Chondrocyte (in vitro differentiated cells): ENCODE measurements around the gene MAP4K1. TPM values are rescaled to one million over a fixed set of nuclear protein-coding genes. Genes with fewer than 3 reads are reported as not detected.
A peak's percentile ranks its signal among the peaks of the same experiment; 100 is the strongest.

ENCODE experiments used
- DNase-seq: peaks from one replicate; pipeline ENCODE4 v3.0.0; 2021; ENCODE audit warnings: mixed read lengths, low spot score
- H3K27ac Mint-ChIP-seq: one replicate; pipeline ENCODE4 v1.8.0; 2021; ENCODE audit warnings: mild to moderate bottlenecking, moderate library complexity, mixed read lengths; ENCODE audit not compliant: unreplicated experiment
- H3K27me3 Mint-ChIP-seq: 2 replicates; pipeline ENCODE4 v1.8.0; 2021; ENCODE audit warnings: low read depth, mixed read lengths
- H3K36me3 Mint-ChIP-seq: 2 replicates; pipeline ENCODE4 v1.8.0; 2021; ENCODE audit warnings: low read depth, mixed read lengths
- H3K4me1 Mint-ChIP-seq: 2 replicates; pipeline ENCODE4 v1.8.0; 2021; ENCODE audit warnings: low read depth, mild to moderate bottlenecking, mixed read lengths
- H3K4me3 Mint-ChIP-seq: one replicate; pipeline ENCODE4 v1.8.0; 2021; ENCODE audit warnings: mild to moderate bottlenecking, moderate library complexity, mixed read lengths; ENCODE audit not compliant: unreplicated experiment
- H3K9me3 Mint-ChIP-seq: 2 replicates; pipeline ENCODE4 v1.8.0; 2021; ENCODE audit warnings: low read depth, mixed read lengths
- total RNA-seq: library from RNA; stranded (reverse); gene quantifications from 3 replicates; pipeline ENCODE4 v1.2.1, GENCODE V29; 2021
- TF ChIP-seq, protein P1 (sequence below): fragments of 200-600 bp; sonication (generic); IDR thresholded peaks from 2 replicates; pipeline ENCODE4 v1.5.0; 2021; ENCODE audit warnings: antibody characterized with exemption, mild to moderate bottlenecking, moderate library complexity

Gene MAP4K1
- total RNA-seq, 1 donor from 2014 or later = 1.4 TPM

DNA sequence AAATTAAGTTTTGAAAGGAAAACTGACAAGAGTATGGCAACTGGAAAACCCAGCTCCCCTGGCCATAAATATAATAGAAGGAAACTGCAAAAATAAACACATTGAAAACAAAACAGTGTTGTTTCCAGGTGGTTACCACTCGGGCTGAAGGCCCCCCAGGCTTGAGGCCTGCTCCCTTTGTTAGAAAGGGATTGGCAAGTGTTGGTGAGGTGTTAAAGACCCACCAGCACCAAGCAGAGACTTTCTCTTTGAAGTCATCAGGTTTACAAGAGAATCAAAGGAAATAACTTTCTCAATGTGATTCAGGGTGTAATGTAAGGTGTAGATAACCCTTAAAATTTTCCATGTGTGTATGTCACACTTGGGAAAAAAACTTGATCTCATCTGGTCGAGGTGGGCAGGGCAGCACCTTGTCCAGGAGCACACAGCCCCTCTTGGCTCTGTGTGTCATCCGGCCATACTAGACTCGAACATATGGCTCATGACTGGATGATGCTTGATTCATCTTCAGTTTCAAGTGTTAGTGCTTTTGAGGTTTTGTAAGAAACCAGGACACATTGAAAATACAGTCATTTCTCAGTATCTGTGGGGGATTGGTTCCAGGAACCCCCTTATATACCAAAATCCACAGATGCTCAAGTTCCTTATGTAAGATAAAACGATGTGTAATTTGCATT, 37.5 kb upstream of the MAP4K1 start:
- Mint-ChIP-seq H3K4me3 (peak overlapping the region; percentile 27), H3K27me3 (no peaks in the 10 kb centered on the region), H3K9me3 (no peaks in the 10 kb centered on the region), H3K27ac (peak overlapping the region; percentile 99), H3K4me1 (peaks cover 100% of the 10 kb centered on the region), H3K36me3 (peaks cover 9% of the 10 kb centered on the region)
- TF ChIP-seq, protein P1, sequence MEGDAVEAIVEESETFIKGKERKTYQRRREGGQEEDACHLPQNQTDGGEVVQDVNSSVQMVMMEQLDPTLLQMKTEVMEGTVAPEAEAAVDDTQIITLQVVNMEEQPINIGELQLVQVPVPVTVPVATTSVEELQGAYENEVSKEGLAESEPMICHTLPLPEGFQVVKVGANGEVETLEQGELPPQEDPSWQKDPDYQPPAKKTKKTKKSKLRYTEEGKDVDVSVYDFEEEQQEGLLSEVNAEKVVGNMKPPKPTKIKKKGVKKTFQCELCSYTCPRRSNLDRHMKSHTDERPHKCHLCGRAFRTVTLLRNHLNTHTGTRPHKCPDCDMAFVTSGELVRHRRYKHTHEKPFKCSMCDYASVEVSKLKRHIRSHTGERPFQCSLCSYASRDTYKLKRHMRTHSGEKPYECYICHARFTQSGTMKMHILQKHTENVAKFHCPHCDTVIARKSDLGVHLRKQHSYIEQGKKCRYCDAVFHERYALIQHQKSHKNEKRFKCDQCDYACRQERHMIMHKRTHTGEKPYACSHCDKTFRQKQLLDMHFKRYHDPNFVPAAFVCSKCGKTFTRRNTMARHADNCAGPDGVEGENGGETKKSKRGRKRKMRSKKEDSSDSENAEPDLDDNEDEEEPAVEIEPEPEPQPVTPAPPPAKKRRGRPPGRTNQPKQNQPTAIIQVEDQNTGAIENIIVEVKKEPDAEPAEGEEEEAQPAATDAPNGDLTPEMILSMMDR = no peak
- DNase-seq = no peak

DNA sequence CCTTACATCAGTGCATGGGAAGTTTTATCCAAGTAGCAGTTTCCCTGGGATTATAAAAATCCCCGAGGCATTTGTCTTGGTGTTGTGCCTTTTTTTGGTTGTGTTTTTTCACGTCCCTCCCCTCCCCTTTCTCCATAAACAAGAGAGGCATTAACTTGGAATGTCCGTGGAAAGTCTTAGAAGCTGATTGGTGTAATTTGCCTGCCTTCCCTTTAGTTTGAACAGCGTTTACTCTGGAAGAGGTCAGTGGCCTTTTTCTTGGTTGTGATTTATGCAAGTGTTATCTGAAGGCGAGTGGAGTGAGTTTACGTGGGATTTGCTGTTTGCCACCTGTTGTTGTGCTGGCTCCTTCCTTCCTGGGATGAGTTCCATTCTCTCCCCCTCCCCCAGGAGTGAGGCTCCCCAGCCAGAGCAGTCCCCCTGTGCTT, 36.9 kb upstream of the MAP4K1 start:
- H3K4me1 Mint-ChIP-seq = peaks cover 100% of the 10 kb centered on the region
- no peaks in the 10 kb centered on the region for H3K27me3 Mint-ChIP-seq
- H3K36me3 Mint-ChIP-seq = peaks cover 9% of the 10 kb centered on the region
- H3K4me3 Mint-ChIP-seq = peak overlapping the region; percentile 10
- DNase-seq = no peak
- no peaks in the 10 kb centered on the region for H3K9me3 Mint-ChIP-seq
- TF ChIP-seq, protein P1 = no peak
- H3K27ac Mint-ChIP-seq = peak overlapping the region; percentile 99

DNA sequence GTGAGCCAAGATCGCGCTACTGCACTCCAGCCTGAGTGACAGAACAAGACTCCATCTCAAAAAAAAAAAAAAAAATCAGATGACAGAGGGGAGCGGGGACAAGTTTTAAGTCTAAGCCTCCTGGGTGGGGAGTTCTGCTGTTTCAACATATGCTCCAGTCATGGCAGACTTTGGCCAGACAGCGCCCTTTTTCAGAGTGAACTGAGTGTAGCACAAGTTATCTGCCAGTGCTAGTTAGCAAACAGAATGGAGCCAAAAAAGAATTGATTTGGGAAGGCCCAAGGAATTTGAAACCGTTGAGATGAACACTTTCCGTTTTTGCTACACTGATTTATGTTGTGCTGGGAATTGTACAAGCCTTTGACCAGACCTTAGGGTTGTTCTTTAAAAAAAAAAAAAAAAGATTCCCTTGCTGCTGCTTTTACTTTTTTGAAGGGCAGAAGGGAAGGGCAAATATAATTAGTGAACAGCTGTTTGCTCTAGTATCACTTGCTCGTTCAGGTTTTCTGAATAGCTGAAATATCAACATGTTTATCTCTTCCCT, 35.3 kb upstream of the MAP4K1 start:
- Mint-ChIP-seq H3K4me3 (peak overlapping the region; percentile 100), H3K36me3 (peaks cover 20% of the 10 kb centered on the region), H3K9me3 (no peaks in the 10 kb centered on the region), H3K27ac (peak overlapping the region; percentile 99), H3K27me3 (no peaks in the 10 kb centered on the region), H3K4me1 (peaks cover 89% of the 10 kb centered on the region)
- TF ChIP-seq, protein P1 = no peak
- no peak for DNase-seq

DNA sequence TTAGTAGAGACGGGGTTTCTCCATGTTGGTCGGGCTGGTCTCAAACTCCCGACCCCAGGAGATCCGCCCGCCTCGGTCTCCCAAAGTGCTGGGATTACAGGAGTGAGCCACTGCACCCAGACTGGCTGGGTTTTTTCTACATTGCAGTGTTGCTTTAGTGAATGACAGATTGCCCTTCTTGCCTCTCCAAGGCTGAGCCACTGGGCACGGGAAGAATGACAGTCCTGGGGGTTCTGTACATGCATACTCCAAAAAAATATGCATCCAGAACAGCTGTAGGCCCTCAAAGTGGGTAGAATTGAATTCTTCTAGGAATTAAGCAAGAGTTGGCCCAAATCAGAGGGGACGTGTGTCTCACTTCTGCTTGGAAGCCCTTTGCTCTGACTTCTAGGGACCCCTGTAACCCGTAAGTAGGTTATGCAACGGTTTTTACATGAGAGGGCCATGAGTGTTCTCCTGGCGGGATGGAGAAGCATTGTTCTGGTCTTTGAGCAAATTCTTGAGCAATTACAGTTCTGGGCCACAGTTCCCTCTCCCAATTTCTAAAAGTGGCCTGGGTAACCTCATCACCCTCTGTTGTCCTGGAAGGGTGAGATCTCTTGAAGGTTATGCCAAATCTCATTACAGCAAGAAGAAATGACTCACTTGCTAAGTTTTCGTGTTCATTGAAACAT, 33.3 kb upstream of the MAP4K1 start:
- H3K36me3 Mint-ChIP-seq = peaks cover 16% of the 10 kb centered on the region
- H3K4me1 Mint-ChIP-seq = peaks cover 71% of the 10 kb centered on the region
- peak overlapping the region; percentile 99 for H3K27ac Mint-ChIP-seq
- no peaks in the 10 kb centered on the region for H3K9me3 Mint-ChIP-seq
- H3K27me3 Mint-ChIP-seq = no peaks in the 10 kb centered on the region
- TF ChIP-seq, protein P1 = no peak
- H3K4me3 Mint-ChIP-seq = peak overlapping the region; percentile 100
- DNase-seq = no peak

DNA sequence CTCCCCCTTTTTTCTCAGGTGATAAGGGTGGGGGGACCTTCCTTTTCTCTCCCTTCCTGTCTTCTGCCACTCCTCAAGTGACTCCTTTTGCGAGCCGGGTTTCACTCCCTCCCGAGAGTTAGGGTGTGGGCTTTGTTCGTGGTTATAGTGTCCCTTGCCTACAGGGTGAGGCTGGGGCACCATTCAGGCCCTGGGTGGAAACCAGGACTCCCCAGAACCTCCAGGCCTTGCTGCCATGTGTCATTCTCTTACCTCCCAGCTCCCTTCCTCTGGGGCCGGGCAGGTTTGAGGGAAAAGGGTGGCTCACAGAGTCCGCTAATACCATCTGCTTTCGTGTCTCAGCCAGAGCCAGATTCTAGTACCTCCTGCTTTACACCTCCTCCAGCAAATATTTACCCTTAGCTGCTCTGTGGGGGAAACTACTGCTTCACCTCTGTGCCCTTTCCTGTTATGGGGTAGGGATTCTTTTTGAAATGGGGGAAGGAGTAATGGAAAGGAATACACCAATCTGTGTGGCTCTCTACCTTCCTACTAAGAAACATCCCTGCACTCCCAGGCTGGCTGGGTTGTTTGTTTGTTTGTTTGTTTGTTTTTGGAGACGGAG, 32.5 kb upstream of the MAP4K1 start:
- Mint-ChIP-seq H3K27ac (peak overlapping the region; percentile 99), H3K36me3 (peaks cover 14% of the 10 kb centered on the region), H3K27me3 (no peaks in the 10 kb centered on the region), H3K9me3 (no peaks in the 10 kb centered on the region), H3K4me1 (peaks cover 64% of the 10 kb centered on the region), H3K4me3 (peak overlapping the region; percentile 100)
- DNase-seq = no peak
- TF ChIP-seq, protein P1 = no peak
